SK-N-SH treated with all-trans-retinoic acid at 6 μM for 48 hours (cell line): ENCODE results near the gene TMEM132C.

ENCODE experiments used
- PATZ1 ChIP-seq: fragments of 250-450 bp; sonication (Bioruptor Pico); IDR thresholded peaks from 2 replicates; pipeline ENCODE4 v1.8.0; 2020; ENCODE audit warnings: mild to moderate bottlenecking, moderate library complexity, borderline replicate concordance
- PPARA ChIP-seq: fragments of 250-450 bp; sonication (Bioruptor Pico); IDR thresholded peaks from 2 replicates; pipeline ENCODE4 v1.5.0; 2020; ENCODE audit warnings: mild to moderate bottlenecking, borderline replicate concordance
- RARB ChIP-seq: fragments of 250-450 bp; sonication (Bioruptor Pico); IDR thresholded peaks from 2 replicates; pipeline ENCODE4 v1.8.0; 2021; ENCODE audit warnings: mild to moderate bottlenecking, moderate library complexity
- ZC3H10 ChIP-seq: fragments of 250-450 bp; sonication (Bioruptor Pico); IDR thresholded peaks from 2 replicates; pipeline ENCODE4 v1.5.1; 2021; ENCODE audit warnings: mild to moderate bottlenecking, moderate library complexity
- ZFP3 ChIP-seq: fragments of 250-450 bp; sonication (Bioruptor Pico); IDR thresholded peaks from 2 replicates; pipeline ENCODE4 v1.5.0; 2020; ENCODE audit warnings: mild to moderate bottlenecking, moderate library complexity
- ZFP30 ChIP-seq: fragments of 450-650 bp; formaldehyde crosslinking; IDR thresholded peaks from 2 replicates; pipeline ENCODE4 v1.5.0; 2022; ENCODE audit warnings: mild to moderate bottlenecking, moderate library complexity

DNA sequence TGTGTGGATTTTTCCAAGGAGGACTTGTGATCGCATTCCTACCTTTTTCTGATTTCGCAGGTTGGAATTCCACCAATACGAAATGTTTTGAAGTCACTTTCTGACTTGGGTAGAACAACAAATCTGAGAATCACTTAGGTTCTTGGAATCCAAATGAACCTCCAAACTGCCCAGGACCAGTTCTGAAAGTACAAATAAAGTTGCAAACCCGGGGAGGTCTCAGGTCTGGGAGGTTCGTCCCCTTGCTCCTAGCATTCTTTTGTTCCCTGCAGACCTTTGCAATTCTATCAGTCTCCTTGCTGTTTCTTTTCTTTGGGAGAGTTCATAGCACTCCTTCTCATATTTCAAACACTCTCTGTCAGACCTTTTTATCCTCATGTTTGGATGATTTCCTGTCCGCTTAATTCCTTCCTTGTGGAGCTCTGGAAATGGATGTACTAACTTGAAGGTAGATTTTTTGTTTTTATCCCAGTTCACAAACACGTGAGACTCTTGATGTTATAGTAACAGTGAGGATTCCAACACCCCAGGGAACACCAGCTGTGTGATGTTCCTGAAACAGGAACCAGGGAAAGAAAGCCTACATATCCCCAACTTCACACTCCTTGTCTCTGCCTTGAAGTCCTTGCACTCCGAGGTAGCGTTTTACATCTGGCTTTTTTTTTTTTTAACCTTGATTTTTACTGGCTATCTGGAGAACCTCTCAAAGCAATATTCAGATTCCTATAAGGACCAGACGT lies 70.6 kb downstream of the TMEM132C start:
- TF ChIP-seq PATZ1 (no peak), ZC3H10 (no peak), ZFP3 (no peak), ZFP30 (CRISPR knock-in tag) (no peak), RARB (CRISPR knock-in tag) (no peak), PPARA (CRISPR knock-in tag) (no peak)
